IPS DF 6.9 (cell line): ENCODE data around the gene SNTB2.
"Not testable (repeated sequence)": the region's sequence is repeated elsewhere in the genome, so short reads cannot be mapped to it uniquely, and the experiment has no call there.

Experiments
- DNase-seq: peaks from one replicate; pipeline ENCODE4 v3.0.0-alpha.2; 2013; ENCODE audit warnings: low read depth, low spot score
- H3K27ac ChIP-seq: one replicate; pipeline ENCODE4 v1.5.1; 2013; ENCODE audit warnings: low read length, control low read depth
- H3K27me3 ChIP-seq: 2 replicates; pipeline ENCODE4 v1.6.1; 2013; ENCODE audit warnings: mild to moderate bottlenecking, low read length; ENCODE audit not compliant: control insufficient read depth, insufficient read depth
- H3K36me3 ChIP-seq: 2 replicates; pipeline ENCODE4 v1.6.1; 2013; ENCODE audit warnings: low read length; ENCODE audit not compliant: control insufficient read depth, insufficient read depth
- H3K4me1 ChIP-seq: 2 replicates; pipeline ENCODE4 v1.6.1; 2013; ENCODE audit warnings: low read length; ENCODE audit not compliant: control insufficient read depth, insufficient read depth
- H3K4me3 ChIP-seq: 2 replicates; pipeline ENCODE4 v1.5.1; 2013; ENCODE audit warnings: mild to moderate bottlenecking, low read length
- H3K9me3 ChIP-seq: 2 replicates; pipeline ENCODE4 v1.6.1; 2013; ENCODE audit warnings: low read length, inconsistent platforms; ENCODE audit not compliant: control insufficient read depth, insufficient read depth
- WGBS: extraction: QIAGEN DNeasy Blood & Tissue Kit; methylation state at CpG from one replicate; pipeline ENCODE4 v1.1.7; 2013; ENCODE audit warnings: mixed read lengths, missing lambda C conversion rate; ENCODE audit not compliant: insufficient read length, insufficient coverage; 5-methylcytosine and 5-hydroxymethylcytosine counted together

The SNTB2 gene

DNA sequence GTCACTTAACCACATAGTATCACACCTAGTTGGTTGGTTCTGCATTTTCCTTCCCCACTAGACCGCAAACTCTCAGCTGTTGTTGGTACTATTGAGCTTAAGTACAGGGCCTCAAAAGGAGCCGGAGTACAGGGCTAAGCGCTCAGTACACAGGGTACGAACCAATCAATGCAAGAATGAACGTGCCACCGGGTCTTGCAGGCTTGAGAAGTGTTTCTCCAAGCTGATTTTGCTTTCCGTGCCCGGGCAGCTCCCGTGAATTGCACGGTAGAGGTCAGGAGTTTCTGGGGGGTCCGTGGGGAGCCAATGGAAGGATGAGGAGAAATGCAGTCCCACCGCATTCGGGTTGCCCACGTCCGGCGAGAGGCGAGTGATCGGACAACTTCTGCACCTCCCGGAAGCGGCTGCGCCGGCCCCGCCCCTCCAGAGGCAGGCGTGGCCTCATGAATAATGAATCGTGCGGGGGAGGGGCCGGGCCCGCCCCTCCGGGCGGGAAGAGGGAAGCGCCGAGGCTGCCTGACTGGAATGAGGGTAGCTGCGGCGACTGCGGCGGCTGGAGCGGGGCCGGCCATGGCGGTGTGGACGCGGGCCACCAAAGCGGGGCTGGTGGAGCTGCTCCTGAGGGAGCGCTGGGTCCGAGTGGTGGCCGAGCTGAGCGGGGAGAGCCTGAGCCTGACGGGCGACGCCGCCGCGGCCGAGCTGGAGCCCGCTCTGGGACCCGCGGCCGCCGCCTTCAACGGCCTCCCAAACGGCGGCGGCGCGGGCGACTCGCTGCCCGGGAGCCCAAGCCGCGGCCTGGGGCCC lies at the start of gene SNTB2:
TSS of gene SNTB2 (plus strand) at position 523 of the 804 bp plus-strand sequence. CDS start at position 526, 3 bp downstream.
- Histone ChIP-seq H3K36me3 (no peaks in the 10 kb centered on the region), H3K27ac (no peak within 1 kb of the TSS), H3K9me3 (no peaks in the 10 kb centered on the region), H3K4me3 (peak within 1 kb of the TSS; percentile 85), H3K4me1 (0 out of 2 replicates have a peak, but pooled peaks cover 1% of the 10 kb centered on the region), H3K27me3 (no peaks in the 10 kb centered on the region)
- no CpG with 5 or more reads among the region's 69 CpGs for WGBS
- peak; percentile 68 for DNase-seq

DNA sequence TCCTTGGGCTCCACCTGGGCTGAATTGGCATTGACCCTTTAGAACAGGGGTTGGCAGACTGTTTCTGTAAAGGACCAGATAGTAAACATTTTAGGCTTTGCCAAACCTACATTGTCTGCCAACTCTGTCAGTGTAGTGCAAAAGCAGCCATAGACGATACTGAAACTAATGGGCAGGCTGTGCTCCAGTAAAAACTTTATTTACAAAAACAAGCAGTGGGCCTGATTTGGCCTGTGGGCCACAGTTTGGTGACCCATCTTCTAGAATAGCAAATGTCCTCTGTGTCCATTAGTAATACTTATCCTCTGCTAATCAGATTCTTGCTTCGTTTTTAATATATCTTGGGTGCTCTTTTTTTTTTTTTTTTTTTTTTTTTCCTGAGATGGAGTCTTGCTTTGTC lies 48.4 kb upstream of the SNTB2 start:
- Histone ChIP-seq H3K4me3 (no peak overlapping the region), H3K27me3 (no peaks in the 10 kb centered on the region), H3K4me1 (no peaks in the 10 kb centered on the region), H3K9me3 (no peaks in the 10 kb centered on the region), H3K27ac (no peak overlapping the region), H3K36me3 (peaks cover 30% of the 10 kb centered on the region; the same call in 1 of the 2 replicates)
- DNase-seq, result no peak
- WGBS, result no CpG with 5 or more reads among the region's 2 CpGs

DNA sequence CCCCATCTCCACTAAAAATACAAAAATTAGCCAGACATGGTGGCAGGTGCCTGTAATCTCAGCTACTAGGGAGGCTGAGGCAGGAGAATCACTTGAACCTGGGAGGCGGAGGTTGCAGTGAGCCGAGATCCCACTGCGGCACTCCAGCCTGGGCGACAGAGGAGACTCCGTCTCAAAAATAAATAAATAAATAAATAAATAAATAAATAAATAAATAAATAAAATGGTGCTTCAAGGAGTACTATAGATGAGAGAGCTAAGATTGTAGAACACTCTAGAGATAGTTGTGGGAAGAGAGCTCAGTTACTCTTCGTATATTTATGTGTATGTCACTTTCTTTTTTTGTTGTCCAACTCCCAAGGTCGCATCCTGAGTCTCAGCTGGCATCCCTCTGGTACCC lies 47.5 kb upstream of the SNTB2 start:
- no CpG with 5 or more reads among the region's 7 CpGs for WGBS

DNA sequence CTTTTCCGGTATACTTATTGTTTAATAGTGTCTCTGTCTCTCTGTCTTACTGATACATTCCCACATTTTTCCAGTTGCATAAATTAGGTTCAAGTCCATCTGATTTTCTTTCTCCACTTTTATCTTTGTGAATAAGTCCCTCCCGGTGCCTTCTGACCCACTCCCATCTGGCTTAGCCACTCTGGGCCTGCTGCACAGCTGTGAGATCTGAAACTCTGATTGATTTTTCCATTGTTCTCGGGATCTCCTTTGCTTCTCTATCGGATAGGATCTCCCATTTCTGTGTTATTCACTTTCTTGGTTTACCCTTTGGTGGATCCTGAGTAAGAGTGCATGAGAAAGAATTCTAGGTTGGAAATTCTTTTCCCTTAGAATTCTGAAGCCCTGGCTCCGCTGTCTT lies 46.0 kb upstream of the SNTB2 start:
- H3K36me3 ChIP-seq, result peaks cover 33% of the 10 kb centered on the region; the same call in 1 of the 2 replicates
- no peaks in the 10 kb centered on the region for H3K27me3 ChIP-seq
- DNase-seq, result no peak
- WGBS, result no CpG with 5 or more reads among the region's 5 CpGs
- no peaks in the 10 kb centered on the region for H3K4me1 ChIP-seq
- no peaks in the 10 kb centered on the region for H3K9me3 ChIP-seq
- H3K4me3 ChIP-seq, result no peak overlapping the region
- no peak overlapping the region for H3K27ac ChIP-seq

More for the DNA sequence above, 47.5 kb upstream of the SNTB2 start:
- not testable (repeated sequence) for H3K9me3 ChIP-seq, DNase-seq, H3K4me3 ChIP-seq, H3K27ac ChIP-seq, H3K4me1 ChIP-seq, H3K27me3 ChIP-seq
- H3K36me3 ChIP-seq, result peaks cover 32% of the 10 kb centered on the region; the same call in 1 of the 2 replicates

DNA sequence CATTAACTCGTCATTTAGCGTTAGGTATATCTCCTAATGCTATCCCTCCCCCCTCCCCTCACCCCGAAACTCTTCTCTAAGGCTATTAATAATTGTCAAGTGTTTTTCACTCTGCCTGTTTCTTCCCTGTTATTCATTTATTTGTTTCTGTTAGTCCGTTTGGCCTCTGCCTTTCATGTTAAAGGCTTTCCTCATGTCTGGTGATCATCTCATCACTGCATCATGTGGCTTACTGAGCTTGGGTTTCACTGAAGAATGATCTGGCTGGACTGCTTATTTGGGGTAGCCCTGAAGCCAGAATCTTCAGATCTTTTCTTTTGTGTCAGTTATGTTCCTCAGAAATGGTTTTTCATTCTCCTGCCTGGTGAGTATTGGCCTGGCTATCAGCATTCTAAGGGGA lies 45.0 kb upstream of the SNTB2 start:
- no peak for DNase-seq
- no peaks in the 10 kb centered on the region for H3K27me3 ChIP-seq
- no CpG with 5 or more reads among the region's 4 CpGs for WGBS

DNA sequence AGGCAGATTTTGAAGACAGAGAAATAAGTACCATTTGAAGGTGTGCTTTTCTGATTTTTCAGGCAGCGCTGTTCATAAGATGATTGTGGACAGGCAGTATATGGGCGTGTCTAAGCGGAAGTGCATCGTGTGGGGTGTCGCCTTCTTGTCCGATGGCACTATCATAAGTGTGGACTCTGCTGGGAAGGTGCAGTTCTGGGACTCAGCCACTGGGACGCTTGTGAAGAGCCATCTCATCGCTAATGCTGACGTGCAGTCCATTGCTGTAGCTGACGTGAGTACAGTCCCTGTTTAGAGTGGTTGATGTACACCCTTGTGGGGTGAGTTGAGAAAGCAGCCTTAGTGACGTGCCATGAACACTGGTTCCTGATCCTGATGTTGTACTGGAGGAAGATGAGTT lies 43.8 kb upstream of the SNTB2 start:
- WGBS, result no CpG with 5 or more reads among the region's 11 CpGs
- no peak for DNase-seq
- Histone ChIP-seq H3K4me3 (no peak overlapping the region), H3K9me3 (no peaks in the 10 kb centered on the region), H3K4me1 (no peaks in the 10 kb centered on the region), H3K36me3 (peaks cover 29% of the 10 kb centered on the region; the same call in 1 of the 2 replicates), H3K27me3 (no peaks in the 10 kb centered on the region), H3K27ac (no peak overlapping the region)

More for the DNA sequence above, 45.0 kb upstream of the SNTB2 start:
- Histone ChIP-seq H3K4me1 (no peaks in the 10 kb centered on the region), H3K27ac (no peak overlapping the region), H3K9me3 (no peaks in the 10 kb centered on the region), H3K36me3 (peaks cover 30% of the 10 kb centered on the region; the same call in 1 of the 2 replicates), H3K4me3 (no peak overlapping the region)

DNA sequence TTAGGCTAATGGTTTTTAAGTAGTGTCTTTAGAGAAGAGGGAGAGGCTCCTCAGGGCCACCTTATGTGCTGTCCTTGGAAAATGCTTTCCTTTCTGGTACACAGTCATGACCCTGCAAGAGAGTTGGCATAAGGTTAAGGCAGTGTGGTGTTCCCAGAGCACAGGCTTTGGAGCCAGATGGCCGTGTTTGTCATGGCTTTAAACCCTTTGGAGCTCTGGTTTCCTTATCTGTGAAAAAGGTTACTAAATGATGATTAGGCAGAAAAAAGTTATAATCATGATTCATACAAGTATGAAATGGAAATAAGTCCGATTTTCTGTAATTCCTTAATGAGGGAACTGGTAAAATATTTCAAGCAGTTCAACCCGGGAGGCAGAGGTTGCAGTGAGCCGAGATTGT lies 41.3 kb upstream of the SNTB2 start:
- DNase-seq, result no peak
- Histone ChIP-seq H3K36me3 (peaks cover 26% of the 10 kb centered on the region; the same call in 1 of the 2 replicates), H3K27ac (no peak overlapping the region), H3K9me3 (no peaks in the 10 kb centered on the region), H3K27me3 (no peaks in the 10 kb centered on the region), H3K4me1 (no peaks in the 10 kb centered on the region), H3K4me3 (no peak overlapping the region)
- no CpG with 5 or more reads among the region's 4 CpGs for whole genome bisulfite sequencing

DNA sequence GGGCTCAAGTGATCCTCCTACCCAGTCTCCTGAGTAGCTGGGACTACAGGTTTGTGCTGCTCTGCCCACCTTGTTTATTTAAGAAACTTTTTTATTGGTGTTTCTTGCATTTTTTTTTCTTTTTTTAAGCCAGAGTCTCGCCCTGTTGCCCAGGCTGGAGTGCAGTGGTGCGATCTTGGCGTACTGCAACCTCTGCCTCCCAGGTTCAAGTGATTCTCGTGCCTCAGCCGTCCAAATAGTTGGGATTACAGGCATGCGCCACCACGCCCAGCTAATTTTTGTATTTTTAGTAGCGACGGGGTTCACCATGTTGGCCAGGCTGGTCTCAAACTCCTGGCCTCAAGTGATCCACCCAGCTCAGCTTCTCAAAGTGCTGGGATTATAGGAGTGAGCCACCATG lies 37.3 kb upstream of the SNTB2 start:
- H3K36me3 ChIP-seq, result peaks cover 17% of the 10 kb centered on the region; the same call in 1 of the 2 replicates
- not testable (repeated sequence) for H3K27me3 ChIP-seq, H3K9me3 ChIP-seq, H3K4me3 ChIP-seq, DNase-seq, H3K27ac ChIP-seq, H3K4me1 ChIP-seq
- no CpG with 5 or more reads among the region's 9 CpGs for WGBS

DNA sequence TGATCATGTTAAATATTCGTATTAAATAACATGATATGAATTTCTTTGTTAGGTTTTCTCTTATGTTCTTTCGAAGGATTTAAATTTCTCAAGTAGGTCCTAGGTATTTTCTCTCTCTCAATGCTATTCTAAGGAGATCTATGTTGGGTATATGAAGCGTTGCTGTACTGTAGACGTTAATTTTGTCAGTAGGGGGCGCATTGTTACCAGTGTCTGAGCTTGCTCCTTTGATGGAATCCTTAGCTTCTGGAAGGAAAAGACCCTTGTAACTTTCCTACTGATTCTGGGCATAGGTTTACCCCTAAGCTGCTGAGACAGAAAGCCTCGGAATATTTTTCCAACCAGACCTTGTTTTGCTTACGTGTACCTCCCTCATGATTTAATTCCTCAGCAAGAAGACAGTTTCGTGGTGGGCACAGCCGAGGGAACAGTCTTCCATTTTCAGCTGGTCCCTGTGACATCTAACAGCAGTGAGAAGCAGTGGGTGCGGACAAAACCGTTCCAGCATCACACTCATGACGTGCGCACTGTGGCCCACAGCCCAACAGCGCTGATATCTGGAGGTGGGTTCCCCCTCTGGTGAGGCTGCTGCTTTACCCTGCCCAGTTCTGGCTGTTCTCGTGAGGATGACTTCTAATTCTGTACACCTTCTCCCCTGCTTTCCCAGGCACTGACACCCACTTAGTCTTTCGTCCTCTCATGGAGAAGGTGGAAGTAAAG lies 36.7 kb upstream of the SNTB2 start:
- no CpG with 5 or more reads among the region's 16 CpGs for WGBS
- Histone ChIP-seq H3K4me3 (no peak overlapping the region), H3K36me3 (peaks cover 20% of the 10 kb centered on the region; the same call in 1 of the 2 replicates), H3K27ac (no peak overlapping the region), H3K4me1 (no peaks in the 10 kb centered on the region), H3K27me3 (no peaks in the 10 kb centered on the region), H3K9me3 (no peaks in the 10 kb centered on the region)
- DNase-seq, result no peak

DNA sequence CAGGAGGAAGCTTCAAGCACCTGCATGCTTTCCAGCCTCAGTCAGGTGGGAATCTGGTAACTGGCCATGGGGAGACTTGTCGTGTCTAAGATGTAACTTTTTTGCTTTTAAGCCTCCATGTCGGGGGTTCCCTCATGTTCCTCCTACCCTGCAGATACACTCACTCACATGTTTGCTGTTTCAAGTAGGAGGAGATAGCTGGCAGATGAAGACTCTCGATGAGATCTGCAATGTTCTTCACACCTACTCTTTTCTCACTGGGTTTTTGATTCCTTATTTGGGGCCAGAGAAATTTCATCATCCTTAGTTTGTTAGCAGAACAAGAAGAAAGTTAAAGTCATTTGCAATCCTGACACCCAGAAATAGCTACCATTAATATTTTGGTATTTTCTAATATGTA lies 29.8 kb upstream of the SNTB2 start:
- Histone ChIP-seq H3K4me1 (no peaks in the 10 kb centered on the region), H3K4me3 (no peak overlapping the region), H3K27me3 (no peaks in the 10 kb centered on the region), H3K36me3 (peaks cover 32% of the 10 kb centered on the region; the same call in 1 of the 2 replicates), H3K27ac (no peak overlapping the region), H3K9me3 (no peaks in the 10 kb centered on the region)
- no CpG with 5 or more reads among the region's 3 CpGs for WGBS
- no peak for DNase-seq
